ENCODE measurements around the gene PSG6.
"Not testable (repeated sequence)": the region's sequence is repeated elsewhere in the genome, so short reads cannot be mapped to it uniquely, and the experiment has no call there.

GRCh38 chr19:42937107-42937506 is 19.4 kb upstream of the PSG6 start, which contains the start of gene PSG7:
- TF ChIP-seq POLR2AphosphoS5 (IDR thresholded peaks at IDR 0.05; ENCODE audit: low read depth, low read length); TAF1 (IDR thresholded peaks at IDR 0.05; ENCODE audit: borderline replicate concordance, low read depth, low read length); POLR2A (IDR thresholded peaks at IDR 0.05; ENCODE audit: low read depth, low read length): not testable (repeated sequence)
